ENCODE measurements around the gene GRID1.
"Not testable (repeated sequence)": the region's sequence is repeated elsewhere in the genome, so short reads cannot be mapped to it uniquely, and the experiment has no call there.

Gene GRID1

DNA sequence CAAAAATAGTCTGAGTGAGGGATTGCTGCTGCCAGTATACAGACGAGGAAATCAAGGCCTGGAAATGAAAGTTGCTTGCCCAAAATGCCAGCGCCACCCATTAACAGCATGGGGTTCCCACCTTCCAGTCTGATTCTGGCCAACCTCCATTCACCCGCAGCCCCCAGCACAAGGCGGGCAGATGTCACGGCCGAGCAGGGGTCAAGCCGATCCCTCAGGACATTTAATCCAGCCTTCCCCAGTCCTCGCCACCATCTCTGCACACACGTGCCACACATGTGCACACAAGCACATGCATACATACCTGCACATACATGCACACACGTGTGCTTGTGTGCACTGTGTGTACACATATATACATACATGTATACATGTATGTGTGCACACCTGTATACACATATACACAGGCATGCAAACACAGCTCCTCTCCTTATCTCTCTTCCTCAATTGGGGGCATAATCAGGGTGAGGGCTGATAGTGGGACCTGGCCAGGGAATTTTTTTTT is 122.9 kb downstream of the GRID1 start:
- H3K4me1 ChIP-seq: no peaks in the 10 kb centered on the region
- no peak overlapping the region for H3K9ac ChIP-seq
- TF ChIP-seq Cebpa-rat (IDR thresholded peaks at IDR 0.05): no peak
- peaks cover 15% of the 10 kb centered on the region for H3K9me3 ChIP-seq
- H3K4me2 ChIP-seq: no peak overlapping the region
- no peaks in the 10 kb centered on the region for H3K27me3 ChIP-seq
- no peak overlapping the region for H3K27ac ChIP-seq
- no peaks in the 10 kb centered on the region for H4K20me1 ChIP-seq
- H3K36me3 ChIP-seq: no peaks in the 10 kb centered on the region
- no peak overlapping the region for H3K4me3 ChIP-seq

DNA sequence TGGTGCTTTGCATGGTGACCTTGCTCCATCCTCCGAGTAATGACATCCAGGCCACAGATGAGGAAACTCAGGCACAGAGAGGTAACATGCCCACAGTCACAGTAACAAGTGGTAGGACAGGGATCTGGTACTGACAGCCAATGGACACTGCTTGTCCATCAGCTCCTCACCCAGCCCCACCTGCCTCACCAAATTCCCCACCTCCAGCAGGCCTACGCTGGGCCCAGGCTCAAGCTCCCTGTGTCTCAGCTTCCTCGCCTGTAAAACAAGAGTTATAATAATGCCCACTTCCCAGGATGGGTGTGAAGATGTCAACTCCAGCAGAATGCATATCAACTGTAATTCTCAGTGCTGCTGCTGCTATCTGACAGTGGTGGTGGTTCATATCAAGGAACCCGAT is 123.8 kb downstream of the GRID1 start:
- Histone ChIP-seq H3K4me1 (no peaks in the 10 kb centered on the region), H3K9ac (no peak overlapping the region), H4K20me1 (no peaks in the 10 kb centered on the region), H3K9me3 (peaks cover 24% of the 10 kb centered on the region), H3K27ac (no peak overlapping the region), H3K36me3 (no peaks in the 10 kb centered on the region), H3K4me2 (no peak overlapping the region), H3K4me3 (no peak overlapping the region), H3K27me3 (no peaks in the 10 kb centered on the region)
- TF ChIP-seq Cebpa-rat (IDR thresholded peaks at IDR 0.05): no peak

GRCh38 chr10:86238089-86238488 is 128.5 kb downstream of the GRID1 start:
- peaks cover 34% of the 10 kb centered on the region for H3K9me3 ChIP-seq
- H3K4me2 ChIP-seq, H3K27ac ChIP-seq, H3K27me3 ChIP-seq, H3K4me3 ChIP-seq, H3K4me1 ChIP-seq, H3K9ac ChIP-seq, H3K36me3 ChIP-seq, H4K20me1 ChIP-seq: not testable (repeated sequence)

DNA sequence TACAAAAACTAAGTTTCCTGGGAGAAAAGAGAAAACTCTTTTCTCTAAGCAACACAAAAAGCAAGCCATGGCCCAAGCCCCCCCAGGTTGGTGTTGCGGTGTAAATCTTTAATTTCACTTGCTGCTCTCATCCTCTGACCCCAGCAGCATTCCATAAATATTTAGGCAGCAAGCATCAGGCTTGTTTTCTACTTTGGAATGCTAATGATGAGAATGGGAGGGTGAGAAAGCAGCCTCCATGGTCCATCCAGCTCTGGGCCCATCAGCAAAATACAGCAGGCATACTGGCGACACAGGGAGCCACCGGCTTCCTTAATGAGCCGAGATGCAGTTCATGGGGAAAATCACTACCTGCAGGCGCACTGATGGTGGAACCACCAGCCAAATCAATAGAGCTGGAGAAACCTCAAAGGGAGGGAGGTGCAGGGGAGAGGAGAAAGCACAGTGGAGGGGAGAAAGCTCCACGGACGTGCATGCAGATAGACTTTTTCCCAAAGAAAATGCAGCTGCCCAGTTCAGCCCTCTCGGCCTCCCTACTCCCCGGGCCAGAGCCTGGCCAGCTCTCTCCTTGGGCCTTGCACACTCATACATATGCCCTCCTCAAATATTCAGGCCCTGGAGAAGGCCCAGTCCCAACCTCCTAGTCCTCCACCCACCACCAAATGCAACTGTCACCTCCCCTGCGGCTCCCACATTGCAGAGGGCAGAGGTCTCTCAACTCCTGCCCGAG is 131.9 kb downstream of the GRID1 start:
- H3K9ac ChIP-seq: no peak overlapping the region
- no peaks in the 10 kb centered on the region for H4K20me1 ChIP-seq
- no peak for TF ChIP-seq Cebpa-rat (IDR thresholded peaks at IDR 0.05)
- no peaks in the 10 kb centered on the region for H3K4me1 ChIP-seq
- no peak overlapping the region for H3K4me3 ChIP-seq
- no peak overlapping the region for H3K27ac ChIP-seq
- H3K36me3 ChIP-seq: no peaks in the 10 kb centered on the region
- H3K9me3 ChIP-seq: peaks cover 29% of the 10 kb centered on the region
- H3K27me3 ChIP-seq: no peaks in the 10 kb centered on the region
- no peak overlapping the region for H3K4me2 ChIP-seq

- no peak overlapping the region for H3K4me2 ChIP-seq
- H3K27ac ChIP-seq: no peak overlapping the region
- no peaks in the 10 kb centered on the region for H3K4me1 ChIP-seq
- TF ChIP-seq Cebpa-rat (IDR thresholded peaks at IDR 0.05): no peak
- no peak overlapping the region for H3K4me3 ChIP-seq
- H3K36me3 ChIP-seq: no peaks in the 10 kb centered on the region
- H3K9ac ChIP-seq: no peak overlapping the region
- H3K27me3 ChIP-seq: no peaks in the 10 kb centered on the region
- H4K20me1 ChIP-seq: no peaks in the 10 kb centered on the region
- H3K9me3 ChIP-seq: peaks cover 24% of the 10 kb centered on the region
Observed at GRCh38 chr10:86234107-86234506, 132.5 kb downstream of the GRID1 start.

- Histone ChIP-seq H3K36me3 (no peaks in the 10 kb centered on the region), H3K4me3 (no peak overlapping the region), H3K4me2 (no peak overlapping the region), H3K4me1 (no peaks in the 10 kb centered on the region), H3K9ac (no peak overlapping the region), H4K20me1 (no peaks in the 10 kb centered on the region), H3K9me3 (peaks cover 14% of the 10 kb centered on the region), H3K27me3 (no peaks in the 10 kb centered on the region), H3K27ac (no peak overlapping the region)
- no peak for TF ChIP-seq Cebpa-rat (IDR thresholded peaks at IDR 0.05)
Observed at GRCh38 chr10:86233131-86233530, 133.5 kb downstream of the GRID1 start.

GRCh38 chr10:86232644-86233043 is 134.0 kb downstream of the GRID1 start:
- no peak overlapping the region for H3K4me3 ChIP-seq
- no peak overlapping the region for H3K9ac ChIP-seq
- no peaks in the 10 kb centered on the region for H3K27me3 ChIP-seq
- H3K4me1 ChIP-seq: no peaks in the 10 kb centered on the region
- no peak for TF ChIP-seq Cebpa-rat (IDR thresholded peaks at IDR 0.05)
- no peak overlapping the region for H3K4me2 ChIP-seq
- no peaks in the 10 kb centered on the region for H4K20me1 ChIP-seq
- H3K27ac ChIP-seq: no peak overlapping the region
- H3K9me3 ChIP-seq: peaks cover 9% of the 10 kb centered on the region
- H3K36me3 ChIP-seq: no peaks in the 10 kb centered on the region

GRCh38 chr10:86231796-86232560 is 134.6 kb downstream of the GRID1 start:
- H3K27me3 ChIP-seq: no peaks in the 10 kb centered on the region
- H3K27ac ChIP-seq: no peak overlapping the region
- no peak for TF ChIP-seq Cebpa-rat (IDR thresholded peaks at IDR 0.05)
- no peak overlapping the region for H3K4me2 ChIP-seq
- no peak overlapping the region for H3K4me3 ChIP-seq
- H3K9ac ChIP-seq: no peak overlapping the region
- peaks cover 4% of the 10 kb centered on the region for H3K9me3 ChIP-seq
- no peaks in the 10 kb centered on the region for H3K36me3 ChIP-seq
- peaks cover 2% of the 10 kb centered on the region; the same call in 1 of the 2 replicates for H3K4me1 ChIP-seq
- H4K20me1 ChIP-seq: no peaks in the 10 kb centered on the region

- TF ChIP-seq Cebpa-rat (IDR thresholded peaks at IDR 0.05): no peak
- H4K20me1 ChIP-seq: no peaks in the 10 kb centered on the region
- no peaks in the 10 kb centered on the region for H3K36me3 ChIP-seq
- H3K27me3 ChIP-seq: no peaks in the 10 kb centered on the region
- H3K4me2 ChIP-seq: no peak overlapping the region
- H3K9ac ChIP-seq: no peak overlapping the region
- no peak overlapping the region for H3K4me3 ChIP-seq
- H3K9me3 ChIP-seq: no peaks in the 10 kb centered on the region
- no peak overlapping the region for H3K27ac ChIP-seq
- H3K4me1 ChIP-seq: peaks cover 7% of the 10 kb centered on the region; the same call in 1 of the 2 replicates
Observed at GRCh38 chr10:86230557-86231180, 135.9 kb downstream of the GRID1 start.

Data from BLaER1 (cell line).